Measurements from ENCODE around the gene PDE11A.

GRCh38 chr2:177731384-177731783, 341.2 kb downstream of the PDE11A start:
- TF ChIP-seq POLR2A (IDR thresholded peaks at IDR 0.05), result no peak
- TF ChIP-seq CTCF (IDR thresholded peaks at IDR 0.05), result no peak
